K562 (cell line): ENCODE results near the gene RHOF. TPM values are rescaled to one million over a fixed set of nuclear protein-coding genes. Genes with fewer than 3 reads are reported as not detected.

Experiments used
- BRCA1 ChIP-seq, 2 experiments: fragments of 450-650 bp in 1 of 2; sonication (generic) in 1 of 2; formaldehyde crosslinking in 1 of 2; IDR thresholded peaks; 2 replicates each; pipeline versions ENCODE4 v1.5.0 to v1.6.1; 2017 to 2020; ENCODE audit warnings: mild to moderate bottlenecking in 1 of 2, missing genetic modification reagents in 1 of 2
- CBX2 ChIP-seq: fragments of 200-600 bp; sonication (generic); IDR thresholded peaks from one replicate; pipeline ENCODE4 v1.6.1; 2012; ENCODE audit warnings: mild to moderate bottlenecking, low read length, inconsistent platforms; ENCODE audit not compliant: insufficient read depth, poor library complexity, severe bottlenecking
- HNRNPH1 ChIP-seq: fragments of 200-400 bp; formaldehyde crosslinking; optimal IDR thresholded peaks from 2 replicates; pipeline ENCODE3; 2017; ENCODE audit warnings: low read depth, mild to moderate bottlenecking, low read length, moderate library complexity
- KDM1A ChIP-seq, 2 experiments: fragments of 450-650 bp; IDR thresholded peaks; 2 replicates each; pipeline ENCODE4 v1.6.1; 2016; ENCODE audit warnings: mild to moderate bottlenecking in 2 of 2
- KHSRP ChIP-seq: fragments of 450-650 bp; IDR thresholded peaks from 2 replicates; pipeline ENCODE4 v1.6.1; 2017
- MYC ChIP-seq, 2 experiments: fragments of 250-450 bp in 1 of 2; sonication (Bioruptor Pico) in 1 of 2; IDR thresholded peaks; 2 replicates each; pipeline versions ENCODE4 v1.5.1 to v1.6.1; 2012 to 2021; ENCODE audit warnings: low read depth in 2 of 2, borderline replicate concordance in 1 of 2, improper control_type of control experiment in 1 of 2, low read length in 1 of 2, mild to moderate bottlenecking in 1 of 2, moderate library complexity in 1 of 2
- POU5F1 ChIP-seq: fragments of 150-350 bp; IDR thresholded peaks from 2 replicates; pipeline ENCODE4 v1.6.1; 2014; ENCODE audit warnings: borderline replicate concordance, low read length, low read depth, mild to moderate bottlenecking; ENCODE audit not compliant: partially characterized antibody
- RBM22 ChIP-seq: fragments of 200-400 bp; formaldehyde crosslinking; IDR thresholded peaks from 2 replicates; pipeline ENCODE4 v1.6.1; 2018; ENCODE audit warnings: low read length, low read depth; ENCODE audit not compliant: poor library complexity, severe bottlenecking
- RHOXF2B ChIP-seq: fragments of 250-450 bp; sonication (Bioruptor Pico); conservative IDR thresholded peaks from 2 replicates; pipeline ENCODE4 v1.5.1; 2021
- ZNF239 ChIP-seq: fragments of 250-450 bp; sonication (Bioruptor Pico); IDR thresholded peaks from 2 replicates; pipeline ENCODE4 v1.4.0; 2020; ENCODE audit warnings: mild to moderate bottlenecking
- polyA plus RNA-seq, 8 experiments: library from polyadenylated mRNA; depleted of rRNA in 4 of 8; stranded (reverse) in 5 of 8; unstranded in 3 of 8; fragments of >200 nt; fragmentation: Nextera tagmentation in 2 of 8; fragmentation: Illumina TruSeq in 1 of 8; extraction: Ambion mirVana in 2 of 8; extraction: Trizol in 1 of 8; gene quantifications; 2 replicates each; pipeline versions ENCODE4 v1.2.1 to v1.2.3, GENCODE V29; 2011 to 2014; ENCODE audit warnings: inconsistent platforms in 1 of 8, missing spikeins in 1 of 8
- total RNA-seq, 7 experiments: library from RNA; depleted of rRNA in 6 of 7; stranded (reverse); fragments of >200 nt in 6 of 7; fragmentation: Illumina TruSeq in 2 of 7; extraction: Trizol in 2 of 7; gene quantifications; 2 replicates each; pipeline versions ENCODE4 v1.2.1 to v1.2.3, GENCODE V29; 2011 to 2021; ENCODE audit warnings: low replicate concordance in 1 of 7
- TF ChIP-seq, protein P1 (sequence below): fragments of 450-650 bp; IDR thresholded peaks from 2 replicates; pipeline ENCODE4 v1.6.1; 2018; ENCODE audit not compliant: partially characterized antibody
- TF ChIP-seq, protein P2 (sequence below), 2 experiments: fragments of 200-800 bp in 1 of 2; sonication (Bioruptor generic) in 1 of 2; sonication (generic) in 1 of 2; formaldehyde crosslinking in 1 of 2; IDR thresholded peaks in 1 of 2; conservative IDR thresholded peaks in 1 of 2; 2 replicates each; pipeline versions ENCODE4 v1.5.0 to v1.6.1; 2016 to 2020; ENCODE audit warnings: missing compliant biosample characterization in 1 of 2, missing genetic modification characterization in 1 of 2, missing genetic modification reagents in 1 of 2
- TF ChIP-seq, protein P3 (sequence below): fragments of 450-650 bp; conservative IDR thresholded peaks from 2 replicates; pipeline ENCODE4 v1.6.1; 2016; ENCODE audit warnings: missing genetic modification characterization, low read depth, mild to moderate bottlenecking, missing compliant biosample characterization, moderate library complexity
- TF ChIP-seq, protein P4 (sequence below): fragments of 250-450 bp; sonication (Bioruptor Pico); IDR thresholded peaks from 2 replicates; pipeline ENCODE4 v1.4.0; 2020; ENCODE audit warnings: borderline replicate concordance
- TF ChIP-seq, protein P5 (sequence below): fragments of 250-450 bp; sonication (Bioruptor Pico); IDR thresholded peaks from 2 replicates; pipeline ENCODE4 v1.6.1; 2021; ENCODE audit warnings: mild to moderate bottlenecking
- TF ChIP-seq, protein P6 (sequence below): fragments of 450-650 bp; IDR thresholded peaks from 2 replicates; pipeline ENCODE4 v1.6.1; 2016; ENCODE audit warnings: antibody characterized with exemption

RHOF gene
- total and polyA plus RNA-seq, 9 of the 15 experiments (the other 6 are each of a cell fraction or from before 2014, with no cell fraction given), result 0.13 to 10.1 (median 4.0) TPM

DNA sequence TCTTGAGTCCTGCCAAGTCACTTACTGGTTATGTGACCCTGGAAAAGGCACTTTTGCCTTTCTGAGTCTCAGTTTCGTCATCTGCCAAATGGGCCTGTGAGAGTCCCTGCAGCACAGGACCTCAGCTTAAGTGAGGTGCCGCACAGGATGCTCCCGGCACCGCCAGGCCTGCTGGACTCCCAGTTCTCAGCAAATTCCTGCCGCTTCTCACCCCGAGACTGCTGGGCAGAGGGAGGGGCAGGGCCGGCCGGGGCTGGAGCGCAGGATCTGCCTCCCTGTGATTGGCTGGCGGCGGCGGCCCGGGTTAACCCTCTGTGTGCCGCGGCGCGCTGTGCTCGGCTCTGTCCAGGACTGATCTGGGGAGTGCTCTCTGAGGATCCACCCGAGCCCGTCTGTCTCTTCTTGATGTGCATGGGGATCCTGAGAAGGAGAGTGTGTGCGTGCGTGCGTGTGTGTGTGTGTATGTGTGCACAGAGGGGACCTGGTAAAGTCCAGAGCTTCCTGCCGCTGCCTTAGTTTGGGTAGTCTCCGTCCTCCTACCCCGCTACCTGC is 18.9 kb upstream of the RHOF start (continued):
- TF ChIP-seq, protein P1, sequence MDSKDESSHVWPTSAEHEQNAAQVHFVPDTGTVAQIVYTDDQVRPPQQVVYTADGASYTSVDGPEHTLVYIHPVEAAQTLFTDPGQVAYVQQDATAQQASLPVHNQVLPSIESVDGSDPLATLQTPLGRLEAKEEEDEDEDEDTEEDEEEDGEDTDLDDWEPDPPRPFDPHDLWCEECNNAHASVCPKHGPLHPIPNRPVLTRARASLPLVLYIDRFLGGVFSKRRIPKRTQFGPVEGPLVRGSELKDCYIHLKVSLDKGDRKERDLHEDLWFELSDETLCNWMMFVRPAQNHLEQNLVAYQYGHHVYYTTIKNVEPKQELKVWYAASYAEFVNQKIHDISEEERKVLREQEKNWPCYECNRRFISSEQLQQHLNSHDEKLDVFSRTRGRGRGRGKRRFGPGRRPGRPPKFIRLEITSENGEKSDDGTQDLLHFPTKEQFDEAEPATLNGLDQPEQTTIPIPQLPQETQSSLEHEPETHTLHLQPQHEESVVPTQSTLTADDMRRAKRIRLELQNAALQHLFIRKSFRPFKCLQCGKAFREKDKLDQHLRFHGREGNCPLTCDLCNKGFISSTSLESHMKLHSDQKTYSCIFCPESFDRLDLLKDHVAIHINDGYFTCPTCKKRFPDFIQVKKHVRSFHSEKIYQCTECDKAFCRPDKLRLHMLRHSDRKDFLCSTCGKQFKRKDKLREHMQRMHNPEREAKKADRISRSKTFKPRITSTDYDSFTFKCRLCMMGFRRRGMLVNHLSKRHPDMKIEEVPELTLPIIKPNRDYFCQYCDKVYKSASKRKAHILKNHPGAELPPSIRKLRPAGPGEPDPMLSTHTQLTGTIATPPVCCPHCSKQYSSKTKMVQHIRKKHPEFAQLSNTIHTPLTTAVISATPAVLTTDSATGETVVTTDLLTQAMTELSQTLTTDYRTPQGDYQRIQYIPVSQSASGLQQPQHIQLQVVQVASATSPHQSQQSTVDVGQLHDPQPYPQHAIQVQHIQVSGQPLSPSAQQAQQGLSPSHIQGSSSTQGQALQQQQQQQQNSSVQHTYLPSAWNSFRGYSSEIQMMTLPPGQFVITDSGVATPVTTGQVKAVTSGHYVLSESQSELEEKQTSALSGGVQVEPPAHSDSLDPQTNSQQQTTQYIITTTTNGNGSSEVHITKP, result no peak
- TF ChIP-seq POU5F1, result no peak
- TF ChIP-seq ZNF239 (CRISPR knock-in tag), result no peak
- TF ChIP-seq, protein P2, sequence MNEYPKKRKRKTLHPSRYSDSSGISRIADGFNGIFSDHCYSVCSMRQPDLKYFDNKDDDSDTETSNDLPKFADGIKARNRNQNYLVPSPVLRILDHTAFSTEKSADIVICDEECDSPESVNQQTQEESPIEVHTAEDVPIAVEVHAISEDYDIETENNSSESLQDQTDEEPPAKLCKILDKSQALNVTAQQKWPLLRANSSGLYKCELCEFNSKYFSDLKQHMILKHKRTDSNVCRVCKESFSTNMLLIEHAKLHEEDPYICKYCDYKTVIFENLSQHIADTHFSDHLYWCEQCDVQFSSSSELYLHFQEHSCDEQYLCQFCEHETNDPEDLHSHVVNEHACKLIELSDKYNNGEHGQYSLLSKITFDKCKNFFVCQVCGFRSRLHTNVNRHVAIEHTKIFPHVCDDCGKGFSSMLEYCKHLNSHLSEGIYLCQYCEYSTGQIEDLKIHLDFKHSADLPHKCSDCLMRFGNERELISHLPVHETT (CRISPR knock-in tag; conservative IDR thresholded peaks at IDR 0.05 in 1 of 2, IDR thresholded peaks at IDR 0.05 in 1 of 2), result peak in 1 of 2 experiments; percentile 70; a peak in 1 of 4 replicates
- TF ChIP-seq RHOXF2B, result no peak
- TF ChIP-seq, protein P3, sequence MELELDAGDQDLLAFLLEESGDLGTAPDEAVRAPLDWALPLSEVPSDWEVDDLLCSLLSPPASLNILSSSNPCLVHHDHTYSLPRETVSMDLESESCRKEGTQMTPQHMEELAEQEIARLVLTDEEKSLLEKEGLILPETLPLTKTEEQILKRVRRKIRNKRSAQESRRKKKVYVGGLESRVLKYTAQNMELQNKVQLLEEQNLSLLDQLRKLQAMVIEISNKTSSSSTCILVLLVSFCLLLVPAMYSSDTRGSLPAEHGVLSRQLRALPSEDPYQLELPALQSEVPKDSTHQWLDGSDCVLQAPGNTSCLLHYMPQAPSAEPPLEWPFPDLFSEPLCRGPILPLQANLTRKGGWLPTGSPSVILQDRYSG, result no peak
- TF ChIP-seq MYC (IDR thresholded peaks at IDR 0.05; ENCODE audit: low read depth, low read length), result no peak
- peak; percentile 27; the same call in 1 of the 2 replicates for TF ChIP-seq MYC (CRISPR knock-in tag; IDR thresholded peaks at IDR 0.05; ENCODE audit: borderline replicate concordance, low read depth)
- TF ChIP-seq, protein P4, sequence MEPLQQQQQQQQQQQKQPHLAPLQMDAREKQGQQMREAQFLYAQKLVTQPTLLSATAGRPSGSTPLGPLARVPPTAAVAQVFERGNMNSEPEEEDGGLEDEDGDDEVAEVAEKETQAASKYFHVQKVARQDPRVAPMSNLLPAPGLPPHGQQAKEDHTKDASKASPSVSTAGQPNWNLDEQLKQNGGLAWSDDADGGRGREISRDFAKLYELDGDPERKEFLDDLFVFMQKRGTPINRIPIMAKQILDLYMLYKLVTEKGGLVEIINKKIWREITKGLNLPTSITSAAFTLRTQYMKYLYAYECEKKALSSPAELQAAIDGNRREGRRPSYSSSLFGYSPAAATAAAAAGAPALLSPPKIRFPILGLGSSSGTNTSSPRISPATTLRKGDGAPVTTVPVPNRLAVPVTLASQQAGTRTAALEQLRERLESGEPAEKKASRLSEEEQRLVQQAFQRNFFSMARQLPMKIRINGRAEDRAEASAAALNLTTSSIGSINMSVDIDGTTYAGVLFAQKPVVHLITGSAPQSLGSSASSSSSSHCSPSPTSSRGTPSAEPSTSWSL, result no peak
- no peak for TF ChIP-seq KHSRP
- no peak for TF ChIP-seq RBM22
- TF ChIP-seq, protein P5, sequence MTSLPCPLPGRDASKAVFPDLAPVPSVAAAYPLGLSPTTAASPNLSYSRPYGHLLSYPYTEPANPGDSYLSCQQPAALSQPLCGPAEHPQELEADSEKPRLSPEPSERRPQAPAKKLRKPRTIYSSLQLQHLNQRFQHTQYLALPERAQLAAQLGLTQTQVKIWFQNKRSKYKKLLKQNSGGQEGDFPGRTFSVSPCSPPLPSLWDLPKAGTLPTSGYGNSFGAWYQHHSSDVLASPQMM (CRISPR knock-in tag), result no peak
- TF ChIP-seq HNRNPH1, result no peak
- TF ChIP-seq CBX2, result no peak
- TF ChIP-seq BRCA1 (IDR thresholded peaks at IDR 0.05), result no peak
- 0 out of 2 replicates have a peak, but pooled peaks have one; percentile 41 for TF ChIP-seq BRCA1 (CRISPR knock-in tag; IDR thresholded peaks at IDR 0.05)
- TF ChIP-seq, protein P6, sequence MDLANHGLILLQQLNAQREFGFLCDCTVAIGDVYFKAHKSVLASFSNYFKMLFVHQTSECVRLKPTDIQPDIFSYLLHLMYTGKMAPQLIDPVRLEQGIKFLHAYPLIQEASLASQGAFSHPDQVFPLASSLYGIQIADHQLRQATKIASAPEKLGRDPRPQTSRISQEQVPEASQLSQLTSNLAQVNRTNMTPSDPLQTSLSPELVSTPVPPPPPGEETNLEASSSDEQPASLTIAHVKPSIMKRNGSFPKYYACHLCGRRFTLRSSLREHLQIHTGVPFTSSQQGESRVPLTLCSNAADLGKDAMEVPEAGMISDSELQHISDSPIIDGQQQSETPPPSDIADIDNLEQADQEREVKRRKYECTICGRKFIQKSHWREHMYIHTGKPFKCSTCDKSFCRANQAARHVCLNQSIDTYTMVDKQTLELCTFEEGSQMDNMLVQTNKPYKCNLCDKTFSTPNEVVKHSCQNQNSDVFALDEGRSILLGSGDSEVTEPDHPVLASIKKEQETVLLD, result no peak
- peak; percentile 90 to 96 for TF ChIP-seq KDM1A (IDR thresholded peaks at IDR 0.05)
